Measurements from ENCODE around the gene CASP10. TPM values are rescaled to one million over a fixed set of nuclear protein-coding genes. Genes with fewer than 3 reads are reported as not detected.

Gene CASP10
- total and polyA plus RNA-seq, 8 donors, result 2.6 to 34.9 (median 9.6) TPM

- H3K9me3 ChIP-seq, result no peaks in the 10 kb centered on the region
- peaks cover 12 to 40% (median 26%) of the 10 kb centered on the region in 4 donors for H3K4me1 ChIP-seq
- no peak for DNase-seq
- H3K4me3 ChIP-seq, result peak overlapping the region in 2 of 4 donors; percentile 41 to 54
- WGBS, 5 donors, result 30 to 78% (median 62%) methylated on average over 4 of the region's 4 CpGs
- no peaks in the 10 kb centered on the region for H3K27me3 ChIP-seq
- TF ChIP-seq POLR2A (IDR thresholded peaks at IDR 0.05) (no peak), CTCF (IDR thresholded peaks at IDR 0.05) (no peak), POLR2AphosphoS5 (IDR thresholded peaks at IDR 0.05) (no peak), EP300 (IDR thresholded peaks at IDR 0.05) (no peak)
- intact Hi-C loops (cut with DNase I; ENCODE audit: low total_unique reads), result no loop called here
- peak overlapping the region in 1 of 5 donors; percentile 76 for H3K27ac ChIP-seq
- H3K36me3 ChIP-seq, result peaks cover 0 to 39% (median 17%) of the 10 kb centered on the region in 4 donors
Measured at GRCh38 chr2:201185863-201186262, 2.9 kb downstream of the CASP10 start.

DNA sequence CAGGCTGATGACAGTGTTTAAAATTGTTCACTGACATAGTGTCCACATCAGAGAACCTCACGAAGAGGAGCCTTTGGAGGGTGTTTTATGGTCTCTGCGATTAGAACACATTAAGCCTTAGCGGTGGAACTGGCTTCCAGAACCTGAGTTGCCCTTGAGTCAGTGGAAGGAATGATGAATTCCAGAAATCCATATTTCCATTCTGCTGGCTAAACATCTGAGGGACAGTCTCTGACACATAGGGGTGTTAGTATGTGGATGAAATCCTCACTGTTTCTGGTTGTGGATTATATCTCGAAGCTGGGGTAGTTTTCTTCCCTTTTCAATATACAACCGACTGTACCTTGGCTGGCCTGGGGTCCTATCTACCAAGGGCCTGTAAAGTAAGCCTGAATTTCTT is 4.0 kb downstream of the CASP10 start:
- 59 to 73% (median 71%) methylated on average over 5 of the region's 5 CpGs for WGBS, 5 donors
- intact Hi-C loops (cut with DNase I; ENCODE audit: low total_unique reads), result no loop called here
- Histone ChIP-seq H3K9me3 (no peaks in the 10 kb centered on the region), H3K4me1 (peaks cover 12 to 52% (median 33%) of the 10 kb centered on the region in 4 donors), H3K36me3 (peaks cover 0 to 49% (median 17%) of the 10 kb centered on the region in 4 donors), H3K27me3 (no peaks in the 10 kb centered on the region), H3K4me3 (peak overlapping the region in 1 of 4 donors; percentile 54), H3K27ac (peak overlapping the region in 1 of 5 donors; percentile 27)
- no peak for DNase-seq
- no peak for TF ChIP-seq POLR2AphosphoS5 (IDR thresholded peaks at IDR 0.05)
- TF ChIP-seq POLR2A (IDR thresholded peaks at IDR 0.05), result no peak
- no peak for TF ChIP-seq EP300 (IDR thresholded peaks at IDR 0.05)
- TF ChIP-seq CTCF (IDR thresholded peaks at IDR 0.05), result no peak

DNA sequence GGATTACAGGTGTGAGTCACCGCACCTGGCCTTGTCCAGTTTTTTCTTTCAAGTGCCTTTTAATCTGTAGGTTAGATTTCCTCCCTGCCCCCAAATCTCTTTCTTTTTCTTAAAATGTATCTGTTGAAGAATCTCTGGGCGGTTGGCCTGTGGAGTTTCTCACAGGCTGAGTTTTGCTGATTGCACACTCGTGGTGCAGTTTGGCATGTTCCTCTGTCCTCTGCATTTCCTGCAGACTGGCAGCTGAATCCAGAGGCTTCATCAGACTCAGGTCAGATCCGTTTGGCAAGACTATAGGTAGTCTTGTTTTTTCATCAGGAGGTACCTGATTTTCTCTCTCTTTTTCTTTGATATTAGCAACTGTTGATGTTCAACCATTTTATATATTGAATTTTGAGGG is 5.5 kb downstream of the CASP10 start:
- H3K9me3 ChIP-seq, result no peaks in the 10 kb centered on the region
- H3K4me3 ChIP-seq, result no peak overlapping the region
- no peak for DNase-seq
- WGBS, 5 donors, result 87 to 95% (median 93%) methylated on average over 4 of the region's 4 CpGs
- TF ChIP-seq EP300 (IDR thresholded peaks at IDR 0.05) (no peak), POLR2A (IDR thresholded peaks at IDR 0.05) (no peak), CTCF (IDR thresholded peaks at IDR 0.05) (no peak), POLR2AphosphoS5 (IDR thresholded peaks at IDR 0.05) (no peak)
- H3K27ac ChIP-seq, result no peak overlapping the region
- H3K36me3 ChIP-seq, result peaks cover 3 to 60% (median 25%) of the 10 kb centered on the region in 4 donors
- no peaks in the 10 kb centered on the region for H3K27me3 ChIP-seq
- peaks cover 9 to 65% (median 28%) of the 10 kb centered on the region in 4 donors for H3K4me1 ChIP-seq
- intact Hi-C loops (cut with DNase I; ENCODE audit: low total_unique reads), result no loop called here

- intact Hi-C loops (cut with DNase I; ENCODE audit: low total_unique reads), result no loop called here
- Histone ChIP-seq H3K36me3 (peaks cover 9 to 79% (median 37%) of the 10 kb centered on the region in 4 donors), H3K9me3 (no peaks in the 10 kb centered on the region), H3K4me1 (peaks cover 3 to 61% (median 20%) of the 10 kb centered on the region in 4 donors), H3K27ac (peak overlapping the region in 3 of 5 donors; percentile 27 to 65 (median 38)), H3K4me3 (no peak overlapping the region), H3K27me3 (no peaks in the 10 kb centered on the region)
- TF ChIP-seq POLR2AphosphoS5 (IDR thresholded peaks at IDR 0.05) (no peak), POLR2A (IDR thresholded peaks at IDR 0.05) (no peak), EP300 (IDR thresholded peaks at IDR 0.05) (no peak), CTCF (IDR thresholded peaks at IDR 0.05) (no peak)
- DNase-seq, result peak in 1 of 2 donors; percentile 55
- WGBS, 5 donors, result 41 to 52% (median 48%) methylated on average over 4 of the region's 4 CpGs
Measured at GRCh38 chr2:201191132-201191875, 8.4 kb downstream of the CASP10 start.

Measured in stomach (tissue), 9 donors.